GM18502 (cell line): ENCODE measurements around the gene PIK3IP1.

ENCODE experiments used
- ATAC-seq: cut with Tn5 transposase; IDR thresholded peaks from one replicate; pipeline ENCODE4 v1.9.1; 2021; ENCODE audit warnings: mild to moderate bottlenecking; ENCODE audit not compliant: unreplicated experiment, poor library complexity

PIK3IP1 gene

GRCh38 chr22:31313366-31314147, 21.3 kb upstream of the PIK3IP1 start:
- ATAC-seq = no peak

- ATAC-seq = no peak
Observed at GRCh38 chr22:31308181-31308580, 15.9 kb upstream of the PIK3IP1 start.

GRCh38 chr22:31305194-31305593, 12.9 kb upstream of the PIK3IP1 start:
- ATAC-seq = no peak

- ATAC-seq = no peak
Observed at GRCh38 chr22:31302537-31302936, 10.2 kb upstream of the PIK3IP1 start.

GRCh38 chr22:31302006-31302405, 9.7 kb upstream of the PIK3IP1 start:
- no peak for ATAC-seq

GRCh38 chr22:31300896-31301295, 8.6 kb upstream of the PIK3IP1 start:
- ATAC-seq = no peak

GRCh38 chr22:31295831-31296657, 3.8 kb upstream of the PIK3IP1 start:
- ATAC-seq = no peak

GRCh38 chr22:31295360-31295759, 3.1 kb upstream of the PIK3IP1 start:
- no peak for ATAC-seq

- ATAC-seq = no peak
Observed at GRCh38 chr22:31291481-31292235, 630 bp downstream of the PIK3IP1 start.

GRCh38 chr22:31290494-31291471, 1.5 kb downstream of the PIK3IP1 start:
- peak; percentile 84 for ATAC-seq

GRCh38 chr22:31289344-31289743, 2.9 kb downstream of the PIK3IP1 start:
- no peak for ATAC-seq

- no peak for ATAC-seq
Observed at GRCh38 chr22:31288496-31289240, 3.6 kb downstream of the PIK3IP1 start.

GRCh38 chr22:31287818-31288495, 4.3 kb downstream of the PIK3IP1 start:
- ATAC-seq = no peak

GRCh38 chr22:31286360-31287255, 5.7 kb downstream of the PIK3IP1 start:
- ATAC-seq = no peak

GRCh38 chr22:31284281-31285155, 7.8 kb downstream of the PIK3IP1 start:
- ATAC-seq = no peak

GRCh38 chr22:31282748-31283468, 9.4 kb downstream of the PIK3IP1 start:
- ATAC-seq = no peak
